SKM-1 treated with dmso at 0.1 percent for 144 hours (cell line): ENCODE measurements around the gene SHANK2.

ENCODE experiments used
- DNase-seq: peaks from one replicate; lab custom pipeline; 2025; ENCODE audit not compliant: unreplicated experiment; lab: John Stamatoyannopoulos, UW

Gene SHANK2

GRCh38 chr11:71202966-71203365, 49.4 kb downstream of the SHANK2 start:
- DNase-seq = no peak

GRCh38 chr11:71202598-71202944, 49.8 kb downstream of the SHANK2 start:
- DNase-seq = no peak
